WERI-Rb-1 (cell line): ENCODE data around the gene LECT2.

Experiments
- DNase-seq: peaks from one replicate; pipeline ENCODE4 v3.0.0-alpha.2; 2020
- H3K27ac ChIP-seq: fragments of 250-450 bp; sonication (Bioruptor Pico); 2 replicates; pipeline ENCODE4 v1.5.1; 2020; ENCODE audit warnings: mild to moderate bottlenecking, moderate library complexity
- H3K27me3 ChIP-seq: fragments of 250-450 bp; sonication (Bioruptor Pico); 2 replicates; pipeline ENCODE4 v1.5.1; 2021; ENCODE audit warnings: mild to moderate bottlenecking, low read depth, moderate library complexity; ENCODE audit not compliant: insufficient read depth, severe bottlenecking
- H3K36me3 ChIP-seq: fragments of 250-450 bp; sonication (Bioruptor Pico); 2 replicates; pipeline ENCODE4 v1.5.1; 2020; ENCODE audit warnings: mild to moderate bottlenecking, moderate library complexity
- H3K4me3 ChIP-seq: 2 replicates; pipeline ENCODE4 v1.5.1; 2011; ENCODE audit warnings: low read depth, mild to moderate bottlenecking, control low read depth, low read length
- H3K9me3 ChIP-seq: fragments of 250-450 bp; sonication (Bioruptor Pico); 2 replicates; pipeline ENCODE4 v1.5.1; 2021; ENCODE audit warnings: mild to moderate bottlenecking, moderate library complexity; ENCODE audit not compliant: severe bottlenecking
- TF ChIP-seq, protein P1 (sequence below): IDR thresholded peaks from 2 replicates; pipeline ENCODE4 v1.5.1; 2011; ENCODE audit warnings: low read depth, mild to moderate bottlenecking, control low read depth, inconsistent platforms, low read length

LECT2 gene

DNA sequence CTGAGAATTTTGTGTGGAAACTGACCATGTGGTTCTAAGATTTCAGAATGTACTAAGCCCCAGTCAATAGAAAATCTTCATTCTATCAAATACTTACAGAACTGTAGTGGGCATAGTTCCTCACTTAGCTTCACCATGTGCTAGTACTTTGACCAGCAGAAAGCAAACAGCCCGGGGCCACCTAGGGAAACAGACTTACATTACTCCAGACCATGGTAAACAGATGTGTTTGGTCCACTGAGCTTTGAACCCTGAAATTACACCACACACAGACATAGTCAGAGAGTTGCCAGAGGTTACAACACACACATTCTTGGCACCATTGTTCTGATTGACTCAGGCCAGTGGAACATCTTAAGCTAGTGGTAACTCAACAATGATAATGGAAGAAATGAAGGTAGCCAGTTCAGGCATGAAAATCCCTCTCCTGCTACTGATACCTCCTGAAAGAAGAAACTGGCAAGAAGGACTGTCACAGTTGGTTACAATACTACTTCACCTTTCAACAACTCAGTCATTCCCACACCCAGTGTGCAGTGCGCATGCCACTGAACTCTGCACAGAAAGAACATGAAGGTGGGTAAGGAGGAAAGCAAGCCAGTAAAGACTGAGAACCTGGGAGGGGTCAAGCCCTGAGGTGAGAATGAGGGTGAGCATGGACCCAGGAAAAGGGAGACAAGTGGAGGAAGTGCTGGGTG, 18.7 kb upstream of the LECT2 start:
- Histone ChIP-seq H3K4me3 (no peak overlapping the region), H3K36me3 (no peaks in the 10 kb centered on the region), H3K27ac (no peak overlapping the region), H3K27me3 (no peaks in the 10 kb centered on the region), H3K9me3 (no peaks in the 10 kb centered on the region)
- DNase-seq = no peak
- TF ChIP-seq, protein P1, sequence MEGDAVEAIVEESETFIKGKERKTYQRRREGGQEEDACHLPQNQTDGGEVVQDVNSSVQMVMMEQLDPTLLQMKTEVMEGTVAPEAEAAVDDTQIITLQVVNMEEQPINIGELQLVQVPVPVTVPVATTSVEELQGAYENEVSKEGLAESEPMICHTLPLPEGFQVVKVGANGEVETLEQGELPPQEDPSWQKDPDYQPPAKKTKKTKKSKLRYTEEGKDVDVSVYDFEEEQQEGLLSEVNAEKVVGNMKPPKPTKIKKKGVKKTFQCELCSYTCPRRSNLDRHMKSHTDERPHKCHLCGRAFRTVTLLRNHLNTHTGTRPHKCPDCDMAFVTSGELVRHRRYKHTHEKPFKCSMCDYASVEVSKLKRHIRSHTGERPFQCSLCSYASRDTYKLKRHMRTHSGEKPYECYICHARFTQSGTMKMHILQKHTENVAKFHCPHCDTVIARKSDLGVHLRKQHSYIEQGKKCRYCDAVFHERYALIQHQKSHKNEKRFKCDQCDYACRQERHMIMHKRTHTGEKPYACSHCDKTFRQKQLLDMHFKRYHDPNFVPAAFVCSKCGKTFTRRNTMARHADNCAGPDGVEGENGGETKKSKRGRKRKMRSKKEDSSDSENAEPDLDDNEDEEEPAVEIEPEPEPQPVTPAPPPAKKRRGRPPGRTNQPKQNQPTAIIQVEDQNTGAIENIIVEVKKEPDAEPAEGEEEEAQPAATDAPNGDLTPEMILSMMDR = no peak

GRCh38 chr5:135971701-135972100, 16.9 kb upstream of the LECT2 start:
- Histone ChIP-seq H3K9me3 (no peaks in the 10 kb centered on the region), H3K36me3 (no peaks in the 10 kb centered on the region), H3K4me3 (no peak overlapping the region), H3K27me3 (no peaks in the 10 kb centered on the region), H3K27ac (no peak overlapping the region)
- DNase-seq = no peak
- TF ChIP-seq, protein P1 = no peak

DNA sequence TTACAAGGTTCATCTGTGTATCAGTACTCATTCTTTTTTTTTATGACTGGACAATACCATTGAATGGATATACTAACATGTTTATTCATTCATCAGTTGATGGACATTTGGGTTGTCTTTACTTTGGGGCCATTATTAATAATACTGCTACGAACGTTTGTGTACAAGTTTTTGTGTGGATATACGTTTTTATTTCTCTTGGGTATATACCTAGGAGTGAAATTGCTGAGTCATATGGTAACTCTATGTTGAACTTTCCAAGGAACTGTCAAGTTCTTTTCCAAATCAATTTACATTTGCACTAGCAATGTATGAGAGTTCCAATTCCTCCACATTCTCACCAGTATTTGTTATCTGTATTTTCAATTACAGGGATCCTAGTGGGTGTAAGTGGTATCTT, 12.0 kb upstream of the LECT2 start:
- H3K27ac ChIP-seq = no peak overlapping the region
- no peak for DNase-seq
- TF ChIP-seq, protein P1 = no peak
- no peaks in the 10 kb centered on the region for H3K36me3 ChIP-seq
- no peak overlapping the region for H3K4me3 ChIP-seq
- no peaks in the 10 kb centered on the region for H3K9me3 ChIP-seq
- H3K27me3 ChIP-seq = no peaks in the 10 kb centered on the region

DNA sequence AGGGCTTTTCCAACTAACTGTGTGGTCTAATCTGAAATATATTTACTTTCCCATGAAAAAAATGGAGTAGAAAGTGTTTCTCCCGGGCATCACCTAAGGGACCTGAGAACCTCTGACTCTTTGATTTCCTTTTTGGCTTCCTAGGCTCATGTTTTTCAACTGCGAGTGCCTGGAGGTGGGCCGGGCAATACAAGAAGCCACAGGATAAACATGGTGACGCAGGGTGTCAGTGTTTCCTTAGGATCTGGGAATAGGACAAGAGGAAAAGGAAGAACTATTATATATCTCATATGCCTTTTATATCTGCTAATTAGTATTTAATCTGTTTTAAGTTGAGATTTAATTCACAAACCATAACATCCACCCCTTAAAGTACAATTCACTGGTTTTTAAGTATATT, 11.4 kb upstream of the LECT2 start:
- TF ChIP-seq, protein P1 = no peak
- Histone ChIP-seq H3K4me3 (no peak overlapping the region), H3K27me3 (no peaks in the 10 kb centered on the region), H3K27ac (no peak overlapping the region), H3K36me3 (no peaks in the 10 kb centered on the region), H3K9me3 (no peaks in the 10 kb centered on the region)
- DNase-seq = no peak

DNA sequence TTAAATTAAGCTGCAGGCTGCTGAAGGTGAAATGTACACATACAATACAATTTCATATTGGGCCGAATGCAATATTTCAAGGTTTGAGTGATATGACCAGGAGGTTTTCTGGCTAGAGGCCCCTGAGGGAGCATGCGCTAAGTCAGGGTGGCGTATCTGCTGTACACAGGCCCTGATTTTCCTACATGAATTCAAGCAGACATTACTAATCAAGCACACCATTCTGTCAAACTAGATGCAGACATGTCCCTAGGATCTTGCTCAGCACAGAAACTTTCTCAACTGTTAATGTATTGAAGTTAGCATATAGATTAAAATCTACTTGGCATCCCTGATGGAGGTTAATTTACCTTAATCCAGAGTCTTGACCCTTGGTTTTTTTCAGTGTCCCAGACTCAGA, 10.7 kb upstream of the LECT2 start:
- TF ChIP-seq, protein P1 = no peak

GRCh38 chr5:135964670-135965320, 10.0 kb upstream of the LECT2 start:
- Histone ChIP-seq H3K27me3 (no peaks in the 10 kb centered on the region), H3K36me3 (no peaks in the 10 kb centered on the region), H3K9me3 (no peaks in the 10 kb centered on the region), H3K27ac (no peak overlapping the region), H3K4me3 (no peak overlapping the region)
- no peak for DNase-seq
- TF ChIP-seq, protein P1 = no peak

More for the DNA sequence above, 10.7 kb upstream of the LECT2 start:
- Histone ChIP-seq H3K4me3 (no peak overlapping the region), H3K36me3 (no peaks in the 10 kb centered on the region), H3K9me3 (no peaks in the 10 kb centered on the region), H3K27me3 (no peaks in the 10 kb centered on the region), H3K27ac (no peak overlapping the region)
- DNase-seq = no peak
